Coronary artery (tissue), 2 donors: ENCODE results near the gene ATXN7.

Source experiments
- DNase-seq: peaks from one replicate; pipeline ENCODE4 v3.0.0-alpha.2; 2017; ENCODE audit warnings: low spot score
- H3K27ac ChIP-seq, 2 donors: fragments of 200-600 bp; sonication (generic); one replicate each; pipeline ENCODE4 v1.5.1; 2016 to 2019
- H3K4me3 ChIP-seq: fragments of 200-600 bp; sonication (generic); 2 replicates; pipeline ENCODE4 v1.5.1; 2016; ENCODE audit warnings: mild to moderate bottlenecking, moderate library complexity
- CTCF ChIP-seq: fragments of 200-600 bp; sonication (generic); IDR thresholded peaks from one replicate; pipeline ENCODE4 v1.5.1; 2019; ENCODE audit warnings: antibody characterized with exemption

ATXN7 gene

GRCh38 chr3:63973406-63973805 is 109.7 kb downstream of the ATXN7 start:
- TF ChIP-seq CTCF, result no peak
- no peak overlapping the region for H3K27ac ChIP-seq
- no peak for DNase-seq
- H3K4me3 ChIP-seq, result no peak overlapping the region

- Histone ChIP-seq H3K27ac (no peak overlapping the region), H3K4me3 (no peak overlapping the region)
- no peak for TF ChIP-seq CTCF
- DNase-seq, result no peak
Measured at GRCh38 chr3:63974451-63974850, 110.8 kb downstream of the ATXN7 start.

GRCh38 chr3:63975723-63976122 is 112.1 kb downstream of the ATXN7 start:
- Histone ChIP-seq H3K27ac (peak overlapping the region in 1 of 2 donors; percentile 13), H3K4me3 (peak overlapping the region; percentile 14)
- no peak for DNase-seq
- TF ChIP-seq CTCF, result no peak

- no peak for TF ChIP-seq CTCF
- peak overlapping the region; percentile 14 for H3K4me3 ChIP-seq
- DNase-seq, result no peak
- peak overlapping the region; percentile 13 to 30 for H3K27ac ChIP-seq
Measured at GRCh38 chr3:63976161-63976871, 112.6 kb downstream of the ATXN7 start.

- DNase-seq, result no peak
- peak overlapping the region; percentile 30 to 56 for H3K27ac ChIP-seq
Measured at GRCh38 chr3:63976872-63977200, 113.2 kb downstream of the ATXN7 start.

GRCh38 chr3:63977893-63978292 is 114.2 kb downstream of the ATXN7 start:
- Histone ChIP-seq H3K4me3 (no peak overlapping the region), H3K27ac (no peak overlapping the region)
- DNase-seq, result no peak
- no peak for TF ChIP-seq CTCF

More at GRCh38 chr3:63976872-63977200, 113.2 kb downstream of the ATXN7 start:
- TF ChIP-seq CTCF, result no peak
- H3K4me3 ChIP-seq, result no peak overlapping the region

GRCh38 chr3:63979093-63979885 is 115.6 kb downstream of the ATXN7 start:
- H3K27ac ChIP-seq, result peak overlapping the region in 1 of 2 donors; percentile 6
- no peak overlapping the region for H3K4me3 ChIP-seq
- no peak for DNase-seq
- no peak for TF ChIP-seq CTCF
